DOHH2 (cell line): Measurements from ENCODE around the gene CIT.

Experiments used
- H3F3A ChIP-seq: fragments of 200-600 bp; sonication (generic), shearing (Covaris generic); 2 replicates; pipeline ENCODE4 v1.6.0; 2016; ENCODE audit warnings: antibody characterized with exemption, mild to moderate bottlenecking; ENCODE audit not compliant: control insufficient read depth, insufficient read depth
- H3K27ac ChIP-seq: fragments of 200-600 bp; sonication (generic); 2 replicates; pipeline ENCODE4 v1.5.1; 2014; ENCODE audit warnings: low read depth, mild to moderate bottlenecking, low read length, moderate library complexity
- H3K27me3 ChIP-seq: fragments of 200-600 bp; sonication (generic); 2 replicates; pipeline ENCODE4 v1.6.1; 2014; ENCODE audit warnings: mild to moderate bottlenecking, low read length, mixed read lengths; ENCODE audit not compliant: control insufficient read depth
- H3K36me3 ChIP-seq: fragments of 200-600 bp; sonication (generic); 2 replicates; pipeline ENCODE4 v1.6.1; 2014; ENCODE audit warnings: mild to moderate bottlenecking, low read length, moderate library complexity, mixed read lengths; ENCODE audit not compliant: control insufficient read depth
- H3K4me1 ChIP-seq: fragments of 200-600 bp; sonication (generic); 2 replicates; pipeline ENCODE4 v1.6.1; 2014; ENCODE audit warnings: mild to moderate bottlenecking, low read length, mixed read lengths; ENCODE audit not compliant: control insufficient read depth
- H3K4me2 ChIP-seq: fragments of 200-600 bp; sonication (generic); 2 replicates; pipeline ENCODE4 v1.6.0; 2014; ENCODE audit warnings: mild to moderate bottlenecking, low read length, moderate library complexity
- H3K4me3 ChIP-seq: fragments of 200-600 bp; sonication (generic); 2 replicates; pipeline ENCODE4 v1.5.1; 2014; ENCODE audit warnings: mild to moderate bottlenecking, low read length, mixed read lengths
- H3K79me2 ChIP-seq: fragments of 200-600 bp; sonication (generic); 2 replicates; pipeline ENCODE4 v1.6.1; 2014; ENCODE audit warnings: mild to moderate bottlenecking, low read length, mixed read lengths; ENCODE audit not compliant: control insufficient read depth
- H3K9me2 ChIP-seq: fragments of 200-600 bp; sonication (generic); replicated peaks from 2 replicates; pipeline ENCODE4 v1.6.1; 2014; ENCODE audit warnings: mild to moderate bottlenecking, low read length, mixed read lengths; ENCODE audit not compliant: control insufficient read depth
- H3K9me3 ChIP-seq: fragments of 200-600 bp; sonication (generic); 2 replicates; pipeline ENCODE4 v1.6.1; 2014; ENCODE audit warnings: antibody characterized with exemption, low read length, mixed read lengths; ENCODE audit not compliant: control insufficient read depth, insufficient read depth
- H4K20me1 ChIP-seq: fragments of 200-600 bp; sonication (generic); 2 replicates; pipeline ENCODE4 v1.6.0; 2014; ENCODE audit warnings: low read depth, mild to moderate bottlenecking, antibody characterized with exemption, low read length, moderate library complexity; ENCODE audit not compliant: control insufficient read depth, insufficient read depth
- CTCF ChIP-seq: fragments of 200-600 bp; sonication (generic); IDR thresholded peaks from one replicate; pipeline ENCODE4 v1.5.1; 2014; ENCODE audit warnings: antibody characterized with exemption, mild to moderate bottlenecking, low read depth, low read length; ENCODE audit not compliant: poor library complexity, severe bottlenecking
- EZH2phosphoT487 ChIP-seq: fragments of 200-600 bp; sonication (generic); IDR thresholded peaks from 2 replicates; pipeline ENCODE4 v1.6.1; 2017; ENCODE audit warnings: borderline replicate concordance, mild to moderate bottlenecking, antibody characterized with exemption, low read length, moderate library complexity, mixed read lengths

The CIT gene

GRCh38 chr12:119720349-119720748, 156.8 kb downstream of the CIT start:
- Histone ChIP-seq H3K4me3 (no peak overlapping the region), H3K4me1 (no peaks in the 10 kb centered on the region), H3K4me2 (no peak overlapping the region), H3K9me3 (no peaks in the 10 kb centered on the region), H3K27ac (no peak overlapping the region), H4K20me1 (no peaks in the 10 kb centered on the region), H3F3A (no peaks in the 10 kb centered on the region), H3K36me3 (peaks cover 49% of the 10 kb centered on the region), H3K27me3 (no peaks in the 10 kb centered on the region), H3K9me2 (no peaks in the 10 kb centered on the region), H3K79me2 (no peaks in the 10 kb centered on the region)
- TF ChIP-seq EZH2phosphoT487 (no peak), CTCF (no peak)

GRCh38 chr12:119718141-119718540, 159.0 kb downstream of the CIT start:
- peaks cover 71% of the 10 kb centered on the region for H3K36me3 ChIP-seq
- TF ChIP-seq CTCF (no peak), EZH2phosphoT487 (no peak)
- no peak overlapping the region for H3K27ac ChIP-seq
- no peak overlapping the region for H3K4me3 ChIP-seq
- H3K4me2 ChIP-seq, result no peak overlapping the region
- no peaks in the 10 kb centered on the region for H3K9me2 ChIP-seq
- H3F3A ChIP-seq, result no peaks in the 10 kb centered on the region
- H3K4me1 ChIP-seq, result no peaks in the 10 kb centered on the region
- no peaks in the 10 kb centered on the region for H3K27me3 ChIP-seq
- no peaks in the 10 kb centered on the region for H3K9me3 ChIP-seq
- H3K79me2 ChIP-seq, result no peaks in the 10 kb centered on the region
- no peaks in the 10 kb centered on the region for H4K20me1 ChIP-seq

DNA sequence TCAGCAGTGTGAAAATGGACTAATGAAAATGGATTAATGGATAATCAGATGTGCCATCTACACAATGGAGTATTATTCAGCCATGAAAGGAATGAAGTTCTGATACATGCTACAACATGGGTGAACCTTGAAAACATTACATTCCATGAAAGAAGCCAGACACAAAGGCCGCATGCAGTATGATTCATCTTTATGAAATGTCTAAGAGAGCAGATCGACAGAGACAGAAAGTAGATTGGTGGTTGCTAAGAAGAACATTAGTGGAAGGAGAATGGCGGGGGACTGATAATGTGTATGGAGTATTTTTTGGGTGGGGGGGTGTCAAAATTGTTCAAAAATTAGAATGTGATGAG, 161.9 kb downstream of the CIT start:
- no peak overlapping the region for H3K27ac ChIP-seq
- no peak overlapping the region for H3K4me3 ChIP-seq
- no peaks in the 10 kb centered on the region for H3K9me3 ChIP-seq
- H3K4me2 ChIP-seq, result no peak overlapping the region
- H4K20me1 ChIP-seq, result no peaks in the 10 kb centered on the region
- no peaks in the 10 kb centered on the region for H3F3A ChIP-seq
- no peaks in the 10 kb centered on the region for H3K27me3 ChIP-seq
- no peaks in the 10 kb centered on the region for H3K4me1 ChIP-seq
- TF ChIP-seq EZH2phosphoT487, result no peak
- TF ChIP-seq CTCF, result no peak
- H3K79me2 ChIP-seq, result no peaks in the 10 kb centered on the region
- no peaks in the 10 kb centered on the region for H3K9me2 ChIP-seq
- H3K36me3 ChIP-seq, result peaks cover 87% of the 10 kb centered on the region
